Measurements from ENCODE around the gene GRIK1. TPM values are rescaled to one million over a fixed set of nuclear protein-coding genes. Genes with fewer than 3 reads are reported as not detected.
A peak's percentile ranks its signal among the peaks of the same experiment; 100 is the strongest.
"Not testable (repeated sequence)": the region's sequence is repeated elsewhere in the genome, so short reads cannot be mapped to it uniquely, and the experiment has no call there.

GRIK1 gene
- total RNA-seq, 1 experiment from 2014 or later: not detected

- DNase-seq (ENCODE audit: low read depth): no peak
These were observed 323.5 kb downstream of the GRIK1 start for GRCh38 chr21:29616209-29616751.

- DNase-seq (ENCODE audit: low read depth): no peak
These were observed 325.9 kb downstream of the GRIK1 start for GRCh38 chr21:29613877-29614276.

- peak; percentile 7 for DNase-seq (ENCODE audit: low read depth)
These were observed 326.8 kb downstream of the GRIK1 start for GRCh38 chr21:29613021-29613420.

GRCh38 chr21:29610779-29611360 is 328.9 kb downstream of the GRIK1 start:
- DNase-seq (ENCODE audit: low read depth): peak; percentile 31

GRCh38 chr21:29606613-29607012 is 333.2 kb downstream of the GRIK1 start:
- DNase-seq (ENCODE audit: low read depth): no peak

GRCh38 chr21:29605219-29605618 is 334.6 kb downstream of the GRIK1 start:
- not testable (repeated sequence) for DNase-seq (ENCODE audit: low read depth)

- no peak for DNase-seq (ENCODE audit: low read depth)
These were observed 335.7 kb downstream of the GRIK1 start for GRCh38 chr21:29604076-29604475.

- no peak for DNase-seq (ENCODE audit: low read depth)
These were observed 338.7 kb downstream of the GRIK1 start for GRCh38 chr21:29601047-29601446.

- DNase-seq (ENCODE audit: low read depth): no peak
These were observed 353.1 kb downstream of the GRIK1 start for GRCh38 chr21:29586696-29587095.

- no peak for DNase-seq (ENCODE audit: low read depth)
These were observed 354.3 kb downstream of the GRIK1 start for GRCh38 chr21:29585462-29585861.

GRCh38 chr21:29583424-29583924 is 356.3 kb downstream of the GRIK1 start:
- no peak for DNase-seq (ENCODE audit: low read depth)

GRCh38 chr21:29582855-29583254 is 356.9 kb downstream of the GRIK1 start:
- no peak for DNase-seq (ENCODE audit: low read depth)

GRCh38 chr21:29581393-29581792 is 358.4 kb downstream of the GRIK1 start:
- no peak for DNase-seq (ENCODE audit: low read depth)

GRCh38 chr21:29580732-29581285 is 359.0 kb downstream of the GRIK1 start:
- DNase-seq (ENCODE audit: low read depth): no peak

GRCh38 chr21:29578306-29578705 is 361.5 kb downstream of the GRIK1 start:
- DNase-seq (ENCODE audit: low read depth): no peak

- no peak for DNase-seq (ENCODE audit: low read depth)
These were observed 367.8 kb downstream of the GRIK1 start for GRCh38 chr21:29571949-29572348.

GRCh38 chr21:29568020-29568697 is 371.6 kb downstream of the GRIK1 start:
- DNase-seq (ENCODE audit: low read depth): no peak

- DNase-seq (ENCODE audit: low read depth): peak; percentile 81
These were observed 381.7 kb downstream of the GRIK1 start for GRCh38 chr21:29557931-29558725.

- DNase-seq (ENCODE audit: low read depth): no peak
These were observed 382.6 kb downstream of the GRIK1 start for GRCh38 chr21:29557200-29557599.

- no peak for DNase-seq (ENCODE audit: low read depth)
These were observed 384.2 kb downstream of the GRIK1 start for GRCh38 chr21:29555601-29556000.

GRCh38 chr21:29550205-29550604 is 389.6 kb downstream of the GRIK1 start:
- no peak for DNase-seq (ENCODE audit: low read depth)

- DNase-seq (ENCODE audit: low read depth): no peak
These were observed 390.2 kb downstream of the GRIK1 start for GRCh38 chr21:29549614-29550013.

Data from LHCN-M2 (cell line).